ENCODE measurements around the gene OSBPL7. TPM values are rescaled to one million over a fixed set of nuclear protein-coding genes. Genes with fewer than 3 reads are reported as not detected.

The OSBPL7 gene
- total and polyA plus RNA-seq, 2 of the 4 experiments (the other 2 are of a cell fraction), result 5.2 to 14.5 TPM

Other genes with a start within 250 kb of the OSBPL7 start
- 659 and 1,082 TPM in 2 replicates for gene KPNB1, start 171.9 kb downstream of the OSBPL7 start, total RNA-seq (2012; rRNA removed)
- gene KPNB1, start 171.9 kb downstream of the OSBPL7 start, polyA plus RNA-seq (2012; rRNA removed), result 191 and 206 TPM in 2 replicates
- gene TBKBP1, start 127.6 kb downstream of the OSBPL7 start, total RNA-seq (2012; rRNA removed), result 3.4 and 3.6 TPM in 2 replicates
- 7.6 and 8.5 TPM in 2 replicates for gene TBKBP1, start 127.6 kb downstream of the OSBPL7 start, polyA plus RNA-seq (2012; rRNA removed)
- gene TBX21, start 88.6 kb downstream of the OSBPL7 start, total RNA-seq (2012; rRNA removed), result not detected in 2 replicates
- not detected in 2 replicates for gene TBX21, start 88.6 kb downstream of the OSBPL7 start, polyA plus RNA-seq (2012; rRNA removed)
- gene MRPL10, start 9.7 kb upstream of the OSBPL7 start, total RNA-seq (2012; rRNA removed), result 28.1 and 32.3 TPM in 2 replicates
- gene MRPL10, start 9.7 kb upstream of the OSBPL7 start, polyA plus RNA-seq (2012; rRNA removed), result 57.7 and 61.8 TPM in 2 replicates
- gene LRRC46, start 9.9 kb upstream of the OSBPL7 start, total RNA-seq (2012; rRNA removed), result not detected in 2 replicates
- gene LRRC46, start 9.9 kb upstream of the OSBPL7 start, polyA plus RNA-seq (2012; rRNA removed), result 0.77 and 0.80 TPM in 2 replicates
- gene SCRN2, start 19.5 kb upstream of the OSBPL7 start, total RNA-seq (2012; rRNA removed), result 14.7 and 17.2 TPM in 2 replicates
- 27.6 and 31.0 TPM in 2 replicates for gene SCRN2, start 19.5 kb upstream of the OSBPL7 start, polyA plus RNA-seq (2012; rRNA removed)
- under 0.01 TPM in 2 replicates for gene SP6, start 29.4 kb upstream of the OSBPL7 start, total RNA-seq (2012; rRNA removed)
- 0.31 and 0.32 TPM in 2 replicates for gene SP6, start 29.4 kb upstream of the OSBPL7 start, polyA plus RNA-seq (2012; rRNA removed)
- 0.72 and 1.4 TPM in 2 replicates for gene SP2, start 74.4 kb upstream of the OSBPL7 start, total RNA-seq (2012; rRNA removed)
- 13.8 and 14.0 TPM in 2 replicates for gene SP2, start 74.4 kb upstream of the OSBPL7 start, polyA plus RNA-seq (2012; rRNA removed)
- gene PNPO, start 119.8 kb upstream of the OSBPL7 start, total RNA-seq (2012; rRNA removed), result 32.5 and 34.1 TPM in 2 replicates
- gene PNPO, start 119.8 kb upstream of the OSBPL7 start, polyA plus RNA-seq (2012; rRNA removed), result 13.6 and 13.9 TPM in 2 replicates
- not detected in 2 replicates for gene PRR15L, start 136.1 kb upstream of the OSBPL7 start, total RNA-seq (2012; rRNA removed)
- not detected in 2 replicates for gene PRR15L, start 136.1 kb upstream of the OSBPL7 start, polyA plus RNA-seq (2012; rRNA removed)
- gene CDK5RAP3, start 149.3 kb upstream of the OSBPL7 start, total RNA-seq (2012; rRNA removed), result 56.7 and 75.3 TPM in 2 replicates
- 138 and 153 TPM in 2 replicates for gene CDK5RAP3, start 149.3 kb upstream of the OSBPL7 start, polyA plus RNA-seq (2012; rRNA removed)
- gene COPZ2, start 216.0 kb upstream of the OSBPL7 start, total RNA-seq (2012; rRNA removed), result 41.0 and 60.5 TPM in 2 replicates
- gene COPZ2, start 216.0 kb upstream of the OSBPL7 start, polyA plus RNA-seq (2012; rRNA removed), result 86.1 and 89.4 TPM in 2 replicates
- gene NFE2L1, start 226.6 kb upstream of the OSBPL7 start, total RNA-seq (2012; rRNA removed), result 35.6 and 42.8 TPM in 2 replicates
- 122 and 125 TPM in 2 replicates for gene NFE2L1, start 226.6 kb upstream of the OSBPL7 start, polyA plus RNA-seq (2012; rRNA removed)

Measured in IMR-90 (cell line).